Breast epithelium (tissue), 3 donors: ENCODE data around the gene RIPOR3.

ENCODE experiments used
- CTCF ChIP-seq, 3 donors: fragments of 450-650 bp; IDR thresholded peaks; one replicate each; pipeline ENCODE4 v1.5.1; 2016 to 2017; ENCODE audit warnings: antibody characterized with exemption in 3 of 3, mild to moderate bottlenecking in 3 of 3, moderate library complexity in 3 of 3
- POLR2AphosphoS5 ChIP-seq, 3 donors: sonication (generic); formaldehyde crosslinking; IDR thresholded peaks; one replicate each; pipeline ENCODE4 v1.6.1; 2017; ENCODE audit warnings: antibody characterized with exemption in 3 of 3

GRCh38 chr20:50585678-50586077 lies 105.7 kb downstream of the RIPOR3 start:
- TF ChIP-seq CTCF (IDR thresholded peaks at IDR 0.05) (no peak), POLR2AphosphoS5 (IDR thresholded peaks at IDR 0.05) (no peak)
